SK-N-MC (cell line): Measurements from ENCODE around the gene MKX.
A peak's percentile ranks its signal among the peaks of the same experiment; 100 is the strongest.

Experiments used
- DNase-seq: peaks from one replicate; pipeline ENCODE4 v3.0.0-alpha.2; 2011; ENCODE audit warnings: low read depth, low spot score
- H3K27ac ChIP-seq: fragments of 200-600 bp; sonication (generic); 2 replicates; pipeline ENCODE4 v1.5.1; 2016; ENCODE audit warnings: mixed run types
- H3K36me3 ChIP-seq: fragments of 200-600 bp; sonication (generic); 2 replicates; pipeline ENCODE4 v1.6.1; 2017; ENCODE audit warnings: antibody characterized with exemption, low read length, mixed read lengths; ENCODE audit not compliant: insufficient read depth
- H3K4me3 ChIP-seq: fragments of 200-600 bp; sonication (generic); 2 replicates; pipeline ENCODE4 v1.5.1; 2016
- H3K9ac ChIP-seq: fragments of 200-600 bp; sonication (generic); 2 replicates; pipeline ENCODE4 v1.8.0; 2017; ENCODE audit warnings: mixed run types, mixed read lengths; ENCODE audit not compliant: insufficient read length
- H3K9me3 ChIP-seq: fragments of 200-600 bp; sonication (generic); 2 replicates; pipeline ENCODE4 v1.6.1; 2017; ENCODE audit warnings: low read depth, mild to moderate bottlenecking, antibody characterized with exemption, low read length, moderate library complexity, mixed read lengths
- EZH2 ChIP-seq: fragments of 200-600 bp; sonication (generic); IDR thresholded peaks from one replicate; pipeline ENCODE4 v1.6.1; 2017; ENCODE audit warnings: antibody characterized with exemption
- FOXP2 ChIP-seq: optimal IDR thresholded peaks from 2 replicates; pipeline ENCODE3; 2011; ENCODE audit warnings: mild to moderate bottlenecking, moderate library complexity; ENCODE audit not compliant: insufficient read depth; ENCODE audit errors: extremely low read length, control extremely low read depth
- POLR2AphosphoS5 ChIP-seq: IDR thresholded peaks from 2 replicates; pipeline ENCODE4 v1.6.1; 2012; ENCODE audit warnings: mild to moderate bottlenecking, low read depth, low read length, borderline replicate concordance

Gene MKX

GRCh38 chr10:27743877-27744801 is 1.5 kb downstream of the MKX start:
- no peak overlapping the region for H3K27ac ChIP-seq
- no peaks in the 10 kb centered on the region for H3K9me3 ChIP-seq
- no peaks in the 10 kb centered on the region for H3K36me3 ChIP-seq
- no peak for DNase-seq
- peak overlapping the region; percentile 47 for H3K9ac ChIP-seq
- TF ChIP-seq EZH2 (no peak), POLR2AphosphoS5 (no peak), FOXP2 (no peak)
- peak overlapping the region; percentile 82 for H3K4me3 ChIP-seq

GRCh38 chr10:27743012-27743876 is 2.4 kb downstream of the MKX start:
- Histone ChIP-seq H3K36me3 (no peaks in the 10 kb centered on the region), H3K27ac (peak overlapping the region; percentile 91), H3K9me3 (no peaks in the 10 kb centered on the region), H3K4me3 (peak overlapping the region; percentile 82), H3K9ac (peak overlapping the region; percentile 89)
- DNase-seq, result no peak
- TF ChIP-seq FOXP2 (no peak), EZH2 (no peak), POLR2AphosphoS5 (no peak)

GRCh38 chr10:27742195-27743011 is 3.2 kb downstream of the MKX start:
- H3K27ac ChIP-seq, result peak overlapping the region; percentile 91
- peak overlapping the region; percentile 82 for H3K4me3 ChIP-seq
- H3K9me3 ChIP-seq, result no peaks in the 10 kb centered on the region
- TF ChIP-seq POLR2AphosphoS5 (0 out of 2 replicates have a peak, but pooled peaks have one; percentile 27), FOXP2 (no peak)
- peak overlapping the region; percentile 89 for H3K9ac ChIP-seq
- DNase-seq, result no peak
- no peaks in the 10 kb centered on the region for H3K36me3 ChIP-seq

GRCh38 chr10:27741173-27742091 is 4.2 kb downstream of the MKX start:
- 0 out of 2 replicates have a peak overlapping the region, but pooled peaks have one; percentile 91 for H3K27ac ChIP-seq
- no peak overlapping the region for H3K9ac ChIP-seq
- no peaks in the 10 kb centered on the region for H3K36me3 ChIP-seq
- H3K9me3 ChIP-seq, result no peaks in the 10 kb centered on the region
- no peak for TF ChIP-seq POLR2AphosphoS5
- TF ChIP-seq EZH2, result no peak
- no peak for TF ChIP-seq FOXP2
- no peak for DNase-seq
- H3K4me3 ChIP-seq, result peak overlapping the region; percentile 82

GRCh38 chr10:27736396-27736795 is 9.2 kb downstream of the MKX start:
- Histone ChIP-seq H3K36me3 (no peaks in the 10 kb centered on the region), H3K27ac (no peak overlapping the region), H3K9ac (no peak overlapping the region), H3K9me3 (no peaks in the 10 kb centered on the region), H3K4me3 (no peak overlapping the region)
- no peak for DNase-seq
- no peak for TF ChIP-seq POLR2AphosphoS5

GRCh38 chr10:27730041-27730440 is 15.6 kb downstream of the MKX start:
- TF ChIP-seq EZH2 (no peak), POLR2AphosphoS5 (no peak), FOXP2 (no peak)
- H3K27ac ChIP-seq, result 0 out of 2 replicates have a peak overlapping the region, but pooled peaks have one; percentile 36
- H3K36me3 ChIP-seq, result no peaks in the 10 kb centered on the region
- no peak overlapping the region for H3K4me3 ChIP-seq
- no peak overlapping the region for H3K9ac ChIP-seq
- DNase-seq, result no peak
- no peaks in the 10 kb centered on the region for H3K9me3 ChIP-seq

GRCh38 chr10:27728338-27728737 is 17.3 kb downstream of the MKX start:
- no peaks in the 10 kb centered on the region for H3K9me3 ChIP-seq
- H3K4me3 ChIP-seq, result no peak overlapping the region
- no peak overlapping the region for H3K9ac ChIP-seq
- DNase-seq, result no peak
- no peaks in the 10 kb centered on the region for H3K36me3 ChIP-seq
- TF ChIP-seq EZH2 (no peak), FOXP2 (no peak), POLR2AphosphoS5 (no peak)
- H3K27ac ChIP-seq, result peak overlapping the region; percentile 57; the same call in 1 of the 2 replicates
